NOMO-1 (cell line): ENCODE measurements around the gene MRPL53.
A peak's percentile ranks its signal among the peaks of the same experiment; 100 is the strongest.
"Not testable (repeated sequence)": the region's sequence is repeated elsewhere in the genome, so short reads cannot be mapped to it uniquely, and the experiment has no call there.

Experiments used
- DNase-seq, 2 experiments: peaks; one replicate each; lab custom pipeline; 2025; ENCODE audit not compliant: unreplicated experiment in 2 of 2; lab: John Stamatoyannopoulos, UW

MRPL53 gene

DNA sequence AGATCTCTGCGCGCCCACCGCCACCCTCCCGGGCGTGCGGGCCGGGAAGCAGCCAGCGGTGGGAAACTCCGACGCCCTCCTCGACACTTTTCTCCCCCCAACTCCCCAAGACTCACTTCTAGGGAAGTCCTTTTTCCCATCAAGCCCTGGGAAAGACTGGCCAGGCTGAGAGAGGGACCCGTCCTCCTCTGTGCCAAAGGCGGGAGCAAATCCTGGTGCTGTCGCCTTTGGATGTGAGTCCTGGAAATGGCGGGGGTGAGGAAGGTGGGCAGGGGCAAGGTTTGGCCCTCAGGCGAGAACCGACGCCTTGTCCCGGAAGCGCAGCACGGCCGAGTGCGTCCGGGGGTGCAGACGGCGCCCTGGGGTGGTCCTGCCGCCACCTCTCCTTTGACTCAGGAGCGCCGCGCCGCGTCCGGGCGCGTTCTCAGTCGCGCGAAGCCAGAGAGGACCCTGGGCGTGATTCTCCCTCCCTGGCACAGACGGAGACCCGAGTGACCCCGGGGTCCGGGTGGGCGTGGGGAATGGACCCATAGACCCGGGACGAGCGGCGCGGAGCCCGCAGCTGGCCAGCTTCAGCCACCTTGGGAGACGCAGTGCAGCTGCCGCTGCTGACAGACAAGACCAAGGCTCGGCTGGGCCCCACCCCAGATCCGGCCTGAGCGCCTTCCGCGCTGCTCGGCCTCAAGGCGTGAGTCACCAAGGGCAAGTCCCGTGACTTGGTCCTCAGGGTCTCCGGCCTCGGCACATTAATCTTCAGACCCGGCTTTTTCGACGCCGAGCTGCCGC is 30.4 kb upstream of the MRPL53 start:
- DNase-seq: peak; percentile 64 to 81

DNA sequence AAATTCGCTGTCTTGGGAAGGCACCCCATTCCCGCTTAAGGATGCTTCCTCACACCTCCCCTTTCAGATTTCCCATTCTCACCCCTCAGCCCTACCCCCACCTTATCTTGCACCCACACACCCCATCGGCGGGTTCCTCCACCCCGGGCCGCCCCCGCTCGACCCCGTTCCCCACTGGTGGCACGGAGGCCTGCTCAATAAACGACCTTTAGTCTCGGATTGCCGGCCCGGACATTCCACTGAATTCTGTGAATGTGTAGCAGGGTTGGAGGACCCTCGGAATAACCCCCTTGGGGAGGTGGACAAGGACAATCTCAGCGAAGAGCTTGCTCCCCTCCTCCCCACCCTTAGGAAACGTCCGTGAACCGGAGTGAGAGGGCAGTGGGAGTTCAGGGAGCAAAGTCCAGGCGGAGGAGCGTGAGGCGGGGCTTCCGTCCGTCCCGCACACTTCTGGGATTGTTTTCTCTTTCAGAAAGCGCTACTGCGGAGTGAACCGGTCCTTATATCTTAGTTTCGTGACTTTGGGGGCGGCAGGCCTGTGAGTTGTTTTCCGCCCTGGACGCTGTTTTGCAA is 29.8 kb upstream of the MRPL53 start:
- peak; percentile 33 for DNase-seq

DNA sequence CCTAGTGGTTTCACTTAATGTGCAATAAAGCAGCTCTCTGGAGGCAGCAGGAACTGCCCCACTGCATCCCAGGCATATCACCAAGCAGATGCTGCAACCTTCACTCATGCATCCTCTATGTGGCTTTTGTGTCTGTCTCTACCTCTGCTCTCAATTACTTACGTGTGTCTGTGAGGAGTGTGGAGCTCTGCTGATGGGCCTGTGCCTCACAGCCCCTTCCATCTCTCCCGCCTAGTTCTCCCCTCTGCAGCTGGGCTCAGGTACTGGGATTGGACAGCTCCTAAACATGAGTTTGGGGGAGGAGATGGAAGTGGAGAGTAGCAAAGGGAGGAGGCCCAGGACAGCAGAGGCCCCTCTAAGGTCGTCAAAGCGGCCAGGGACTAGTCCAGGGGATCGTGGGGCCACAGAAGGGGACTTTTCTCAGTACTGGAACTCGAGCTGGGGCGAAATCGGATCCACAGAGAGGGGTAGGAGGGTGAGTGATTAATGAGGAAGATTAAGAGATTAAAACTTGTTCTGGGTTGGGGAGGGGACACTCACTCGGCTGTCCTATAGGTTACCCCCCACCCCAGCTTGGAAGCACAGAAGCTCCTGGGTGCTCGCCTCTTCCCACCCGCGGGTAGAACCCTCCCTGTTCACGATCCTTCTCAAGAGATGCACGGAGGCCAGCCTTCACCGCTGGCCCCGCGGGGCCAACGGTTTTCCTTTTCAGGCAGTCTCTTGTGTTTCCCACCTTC is 29.0 kb upstream of the MRPL53 start:
- no peak for DNase-seq

DNA sequence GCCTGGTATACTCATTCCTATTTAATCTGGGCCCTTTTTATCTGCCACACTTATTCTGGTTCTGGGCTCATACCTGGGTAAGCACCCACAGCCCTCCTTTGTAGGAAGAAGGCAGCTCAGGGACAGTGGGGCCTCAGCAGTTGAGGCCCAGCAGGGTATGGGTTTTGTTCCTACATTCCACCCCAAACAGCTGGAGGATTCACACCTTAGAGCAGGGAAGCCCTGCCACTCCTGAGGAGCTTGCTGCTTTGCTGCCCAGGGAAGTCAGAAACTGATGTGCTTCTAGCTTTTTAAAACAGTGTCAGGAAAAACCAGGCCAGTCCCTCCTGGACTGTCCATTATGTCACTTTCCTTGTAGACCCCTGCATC is 28.1 kb upstream of the MRPL53 start:
- DNase-seq: no peak

DNA sequence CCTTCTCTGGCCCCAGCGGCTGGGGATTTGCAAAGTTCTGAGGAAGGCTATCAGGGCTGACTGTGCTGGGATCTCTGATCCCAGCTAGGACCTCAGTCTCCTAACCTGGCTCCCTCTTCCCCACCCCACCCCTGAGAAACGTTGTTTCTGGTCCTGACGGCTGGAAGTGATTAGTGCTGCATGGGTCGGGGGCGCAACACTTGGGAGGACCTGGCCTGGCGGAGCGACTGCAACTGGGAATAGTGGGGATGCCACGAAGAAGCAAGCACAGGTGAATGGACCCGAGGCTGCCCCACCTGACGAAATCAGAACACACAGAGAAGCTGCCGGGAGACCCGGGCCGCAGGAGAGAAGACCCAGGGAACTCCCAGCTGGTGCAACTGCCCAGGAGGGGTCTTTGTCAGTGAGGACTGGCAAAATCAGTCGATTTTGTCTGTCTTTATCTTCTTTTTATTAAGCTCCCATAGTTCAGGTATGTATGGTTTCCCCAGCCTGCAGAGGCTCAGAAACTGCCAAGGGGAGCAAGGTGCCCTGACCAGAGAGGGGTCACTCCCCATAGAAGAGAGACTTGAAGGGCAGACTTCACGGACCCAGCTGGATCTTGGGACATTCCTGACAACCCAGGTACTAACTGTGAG is 27.6 kb upstream of the MRPL53 start:
- no peak for DNase-seq

DNA sequence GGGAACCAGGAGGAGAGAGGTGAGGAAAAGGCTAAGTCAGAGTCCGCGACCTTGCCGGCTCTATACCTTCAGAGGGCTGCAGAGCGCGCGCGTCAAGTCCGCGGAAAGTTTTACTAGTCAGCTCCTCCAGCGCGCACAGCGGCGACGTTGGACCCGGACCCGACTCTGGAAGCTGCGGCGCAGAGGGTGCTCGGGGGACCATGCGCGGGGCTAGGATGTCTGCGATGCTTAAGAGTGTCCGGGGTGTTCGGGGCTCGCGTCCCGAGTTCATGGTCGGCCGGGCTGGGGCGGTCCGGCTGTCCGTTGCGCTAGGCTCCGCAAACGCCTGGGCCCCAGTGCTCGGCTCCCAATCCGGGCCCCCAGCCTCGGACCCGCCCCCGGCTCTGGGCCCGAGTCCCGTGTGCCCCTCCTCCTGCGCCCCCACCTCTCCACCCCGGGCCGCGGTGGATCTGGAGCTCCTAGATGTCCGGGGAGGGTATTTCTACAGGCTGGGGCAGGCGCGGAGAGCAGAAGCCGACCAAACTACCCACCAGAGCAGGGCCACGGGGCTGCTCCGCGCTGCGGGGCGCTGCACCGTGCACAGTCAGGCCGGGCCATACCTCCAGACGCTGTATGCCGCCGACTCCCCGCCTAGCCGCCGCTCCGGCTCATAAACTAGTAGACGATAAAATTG is 26.9 kb upstream of the MRPL53 start, which contains the start of gene LBX2:
Gene LBX2 (minus strand): TSS at position 337 of the 673 bp plus-strand sequence. CDS start 66 bp downstream, at position 271.
- DNase-seq: no peak

DNA sequence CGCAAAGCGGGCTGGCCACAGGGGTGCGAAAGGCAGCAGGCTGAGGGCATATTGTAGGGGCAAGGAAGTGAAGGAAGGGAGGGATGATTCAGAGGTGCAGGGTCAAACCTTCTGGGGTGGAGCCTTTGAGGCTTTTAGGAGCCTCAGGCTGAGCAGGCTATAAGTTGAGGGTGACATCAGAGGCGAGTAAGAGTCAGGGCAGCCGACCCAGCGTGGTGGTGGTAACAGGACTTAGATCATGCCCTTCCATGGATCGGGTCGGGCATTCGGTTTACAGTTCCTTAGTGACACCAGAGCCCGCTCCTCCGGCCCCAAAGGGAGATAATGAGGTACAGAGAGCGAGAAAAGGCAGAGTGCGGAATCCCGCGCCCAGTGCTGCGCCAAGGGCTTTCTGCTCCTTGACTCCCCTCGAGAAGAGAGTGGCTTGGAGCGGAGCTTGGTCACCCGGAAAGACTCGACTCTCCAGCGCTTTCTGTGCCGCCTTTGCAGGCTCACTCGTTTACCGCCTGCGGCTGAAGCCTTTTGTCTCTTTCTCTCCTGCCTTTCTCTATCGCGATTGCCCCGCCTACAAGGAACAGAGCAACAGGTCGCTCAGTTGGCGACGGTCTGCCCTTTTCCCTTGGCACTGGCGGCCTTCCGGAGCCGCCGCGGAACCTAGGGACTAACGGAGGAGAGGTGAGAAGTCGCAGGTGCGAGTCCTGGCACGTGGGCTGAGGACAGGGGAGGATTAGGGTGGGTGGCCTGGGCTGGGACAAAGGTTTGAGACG is 26.2 kb upstream of the MRPL53 start:
- DNase-seq: no peak

DNA sequence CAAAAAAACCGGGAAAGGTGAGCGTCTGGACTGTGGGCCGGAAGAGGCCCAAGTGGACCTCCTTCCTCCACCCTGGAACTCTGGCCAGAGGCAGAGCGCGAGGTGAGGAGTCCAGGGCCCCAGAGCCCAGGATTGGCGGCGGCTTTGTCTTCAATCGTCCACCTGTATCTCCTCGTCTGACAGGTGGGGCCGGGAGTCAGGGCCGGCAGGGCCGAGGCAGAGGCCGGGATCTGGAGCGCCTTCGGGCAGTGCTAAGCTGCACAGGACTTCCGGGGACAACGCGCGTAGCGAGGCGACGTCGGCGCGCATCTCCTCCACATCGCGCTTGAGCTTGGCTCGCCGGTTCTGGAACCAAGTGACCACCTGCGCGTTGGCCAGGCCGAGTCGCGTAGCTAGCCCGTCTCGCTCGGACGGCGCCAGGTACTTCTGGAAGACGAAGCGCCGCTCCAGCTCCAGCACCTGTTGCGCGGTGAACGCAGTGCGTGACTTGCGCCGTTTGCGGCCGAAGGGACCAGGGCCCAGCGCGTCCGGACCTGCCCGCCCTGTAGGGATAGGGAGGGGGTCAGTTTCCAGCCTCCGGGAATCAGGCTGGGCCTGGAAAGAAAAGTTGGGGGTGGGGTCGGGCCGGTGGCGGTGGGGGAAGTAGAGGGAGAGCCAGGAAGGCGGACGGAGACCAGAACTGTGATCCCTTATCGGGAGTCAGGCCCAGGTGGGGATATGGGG is 25.5 kb upstream of the MRPL53 start:
- DNase-seq: no peak

DNA sequence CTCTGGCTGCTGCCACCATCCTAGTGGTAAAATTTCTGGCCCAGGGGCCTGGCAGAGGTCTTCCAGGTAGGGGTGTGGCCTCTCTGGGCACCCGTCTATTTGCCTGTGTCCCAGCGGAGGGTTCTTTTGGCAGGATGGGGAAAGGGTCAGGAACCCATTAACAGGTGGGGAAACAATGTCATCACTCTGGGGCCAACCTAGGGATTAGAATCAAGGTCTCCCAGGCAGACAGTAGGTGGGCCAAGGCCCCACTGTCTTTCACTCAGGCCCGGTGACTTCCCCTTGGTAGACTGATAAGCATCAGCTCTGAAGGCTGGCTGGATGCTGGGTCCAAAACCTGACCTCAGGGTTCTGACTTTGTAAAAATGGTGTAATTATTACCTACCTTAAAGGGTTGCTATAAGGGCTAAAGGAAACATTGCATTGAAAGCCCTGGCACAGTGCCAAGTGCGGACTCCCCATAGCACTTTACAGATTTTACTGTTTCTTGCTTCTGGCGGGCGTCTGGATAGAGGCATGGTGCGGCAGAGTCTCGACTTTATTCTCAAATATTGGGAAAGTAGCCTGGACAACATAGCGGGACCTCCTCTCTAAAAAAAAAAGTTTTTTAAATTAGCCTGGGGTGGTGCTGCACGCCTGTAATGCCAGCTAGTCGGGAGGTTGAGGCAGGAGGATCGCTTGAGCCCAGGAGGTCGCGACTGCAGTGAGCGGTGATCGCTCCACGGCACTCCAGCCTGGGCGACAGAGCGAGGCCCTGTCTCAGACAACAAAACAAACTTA is 24.7 kb upstream of the MRPL53 start:
- DNase-seq: no peak

DNA sequence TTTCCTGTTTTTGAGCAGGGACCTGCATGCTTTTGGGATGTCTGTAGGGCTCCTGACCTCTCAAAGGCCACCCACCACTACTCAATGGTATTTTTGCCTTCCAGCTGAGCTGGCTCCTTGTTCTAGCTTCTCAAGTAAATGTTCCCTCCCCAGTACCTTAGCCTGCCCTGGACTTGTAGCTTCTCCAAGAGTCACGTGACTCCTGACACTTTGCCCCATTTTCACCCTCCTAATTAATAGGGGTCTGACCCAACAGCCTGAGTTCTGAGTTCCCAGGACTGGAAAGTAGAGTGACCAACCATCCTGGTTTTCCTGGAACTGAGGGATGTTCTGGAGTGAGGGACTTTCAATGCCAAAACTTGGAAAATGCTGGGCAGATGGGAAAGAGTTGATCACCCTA is 23.0 kb upstream of the MRPL53 start:
- no peak for DNase-seq

DNA sequence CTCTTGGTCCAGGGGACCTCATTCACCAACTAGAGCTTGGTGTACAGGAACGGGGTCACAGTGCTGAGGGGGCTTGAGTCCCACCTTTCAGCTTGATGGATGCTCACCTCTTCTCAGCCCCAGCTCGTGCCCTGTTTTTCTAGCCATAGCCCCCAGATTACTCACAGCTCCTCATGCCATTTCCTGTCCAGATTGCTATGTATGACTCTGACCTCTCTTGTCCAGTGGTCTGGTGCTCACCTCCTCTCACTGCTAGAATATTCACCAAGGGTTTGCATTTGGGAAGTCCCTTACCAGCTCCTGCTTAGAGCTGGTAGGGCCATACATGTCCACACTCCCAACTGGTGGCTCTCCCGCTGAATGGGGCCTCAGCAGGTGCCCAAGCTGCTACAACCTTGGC is 21.1 kb upstream of the MRPL53 start:
- DNase-seq: no peak

DNA sequence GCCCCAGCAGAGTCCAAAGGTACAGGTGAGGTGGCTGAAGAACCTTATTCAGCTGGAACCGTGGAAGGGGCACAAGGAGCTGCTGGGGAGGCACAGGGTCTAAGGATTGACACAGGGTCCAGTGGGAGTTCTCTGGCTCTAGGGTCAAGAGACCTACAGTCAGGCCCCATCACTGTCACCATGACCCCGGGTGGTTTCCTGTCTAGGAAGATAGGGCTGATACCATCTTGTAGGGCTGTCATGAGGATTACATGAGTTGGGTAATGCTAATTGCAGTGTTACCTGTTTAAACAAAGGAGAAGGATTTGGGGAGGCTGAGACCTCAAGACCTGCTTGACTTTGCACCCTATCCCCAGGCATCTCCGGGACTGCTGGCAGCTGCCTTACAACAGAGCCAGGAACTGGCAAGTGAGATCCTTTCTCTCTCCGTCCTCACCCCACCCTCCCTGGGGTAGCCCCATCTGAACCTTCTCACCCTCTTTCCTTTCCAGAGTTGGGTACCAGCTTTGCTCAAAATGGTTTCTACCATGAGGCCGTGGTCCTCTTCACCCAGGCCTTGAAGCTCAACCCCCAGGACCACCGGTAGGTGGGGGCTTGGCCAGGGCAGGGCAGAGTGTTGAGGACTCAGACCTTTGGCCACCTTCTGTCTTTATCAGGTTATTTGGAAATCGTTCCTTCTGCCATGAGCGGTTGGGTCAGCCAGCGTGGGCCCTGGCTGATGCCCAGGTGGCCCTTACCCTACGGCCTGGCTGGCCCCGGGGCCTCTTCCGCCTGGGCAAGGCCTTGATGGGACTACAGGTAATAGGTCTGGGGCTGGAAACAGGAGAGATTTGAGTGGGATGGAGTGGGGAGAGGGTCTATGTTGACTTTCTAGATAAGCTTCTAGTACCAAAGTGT is 19.4 kb upstream of the MRPL53 start:
- no peak for DNase-seq

DNA sequence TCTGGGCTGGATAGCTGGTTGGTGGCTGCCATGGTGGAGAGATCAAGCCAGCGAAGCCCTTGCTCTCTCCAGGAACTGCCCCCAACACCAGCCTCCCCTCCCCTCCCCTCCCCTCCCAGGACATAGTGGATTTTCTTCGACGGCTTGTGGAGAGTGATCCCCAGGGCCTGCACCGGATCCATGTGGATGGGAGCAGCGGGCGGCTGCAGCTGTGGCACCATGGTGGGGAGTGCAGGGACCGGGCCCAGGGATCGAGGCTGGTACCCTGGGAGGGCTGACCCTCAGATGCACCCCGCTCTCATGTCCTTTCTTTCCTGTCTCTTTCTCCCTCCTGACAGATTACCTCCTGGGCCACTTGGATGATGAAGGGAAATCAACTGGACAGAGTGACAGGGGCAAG is 17.4 kb upstream of the MRPL53 start:
- no peak for DNase-seq

DNA sequence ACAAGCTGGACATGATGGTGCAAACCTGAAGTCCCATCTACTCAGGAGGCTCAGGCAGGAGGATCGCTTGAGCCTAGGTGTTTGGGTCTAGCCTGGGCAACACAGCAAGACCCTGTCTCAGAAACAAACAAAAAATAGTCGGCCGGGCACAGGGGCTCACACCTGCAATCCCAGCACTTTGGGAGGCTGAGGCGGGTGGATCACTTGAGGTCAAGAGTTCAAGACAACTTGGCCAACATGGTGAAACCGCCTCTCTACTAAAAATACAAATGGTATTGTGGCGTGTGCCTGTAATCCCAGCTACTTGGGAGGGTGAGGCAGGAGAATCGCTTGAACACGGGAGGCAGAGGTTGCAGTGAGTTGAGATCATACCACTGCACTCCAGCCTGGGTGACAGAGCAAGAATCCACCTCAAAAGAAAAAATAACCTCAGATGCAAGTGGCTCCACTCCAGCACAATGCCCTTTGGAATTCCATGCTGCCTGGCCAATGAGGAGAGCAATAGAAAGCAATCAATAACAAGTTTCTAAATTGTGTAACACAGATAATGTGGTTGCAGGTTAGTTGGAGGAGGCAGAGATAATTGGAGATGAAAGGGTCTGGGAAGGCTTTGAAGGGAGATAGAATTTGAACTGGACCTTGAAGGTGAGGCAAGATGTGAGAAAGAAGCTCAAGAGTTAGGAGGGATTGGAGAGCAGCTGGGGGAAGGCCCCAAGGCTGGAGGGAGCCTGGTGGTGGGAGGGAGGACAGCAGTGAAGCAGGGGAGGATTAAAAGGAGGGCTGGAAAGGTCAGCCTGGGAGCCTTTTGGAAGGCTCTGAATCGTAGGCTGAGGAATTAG is 16.4 kb upstream of the MRPL53 start:
- DNase-seq: no peak

DNA sequence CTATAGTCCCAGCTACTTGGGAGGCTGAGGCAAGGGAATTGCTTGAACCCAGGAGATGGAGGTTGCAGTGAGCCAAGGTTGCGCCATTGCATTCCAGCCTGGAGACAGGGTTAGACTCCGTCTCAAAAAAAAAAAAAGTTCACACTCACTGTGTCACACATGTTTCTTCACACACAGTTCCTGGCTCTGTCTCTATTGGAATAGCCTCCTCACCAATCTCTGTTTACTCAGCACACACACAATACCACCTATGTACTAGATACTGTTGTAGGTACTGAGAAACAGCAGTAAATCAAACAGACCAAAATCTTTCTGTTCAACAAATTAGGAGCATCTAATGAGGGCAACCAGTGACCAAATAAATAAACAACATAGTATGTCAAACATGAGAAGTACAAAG is 13.7 kb upstream of the MRPL53 start:
- no peak for DNase-seq

DNA sequence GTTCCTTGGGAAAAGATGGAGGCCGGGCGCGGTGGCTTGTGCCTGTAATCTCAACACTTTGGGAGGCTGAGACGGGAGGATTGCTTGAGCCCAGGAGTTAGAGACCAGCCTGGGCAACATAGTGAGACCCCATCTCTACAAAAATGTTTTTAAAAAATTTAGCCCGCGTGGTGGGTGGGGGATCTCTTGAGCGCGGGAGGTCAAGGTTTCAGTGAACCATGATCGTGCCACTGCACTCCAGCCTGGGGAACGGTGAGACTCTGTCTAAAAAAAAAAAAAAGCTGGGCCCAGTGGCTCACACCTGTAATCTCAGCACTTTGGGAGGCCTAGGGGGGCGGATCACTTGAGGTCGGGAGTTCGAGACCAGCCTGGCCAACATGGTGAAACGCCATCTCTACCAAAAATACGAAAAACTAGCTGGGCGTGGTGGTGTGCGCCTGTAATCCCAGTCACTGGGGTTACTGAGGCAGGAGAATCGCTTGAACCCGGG is 11.2 kb upstream of the MRPL53 start:
- not testable (repeated sequence) for DNase-seq
